Activated naive CD8-positive, alpha-beta T cell treated with anti-CD3 and anti-CD28 coated beads for 36 hours (primary cell): ENCODE data around the gene ARHGEF1. TPM values are rescaled to one million over a fixed set of nuclear protein-coding genes. Genes with fewer than 3 reads are reported as not detected.
A peak's percentile ranks its signal among the peaks of the same experiment; 100 is the strongest.

Experiments
- DNase-seq: peaks from one replicate; pipeline ENCODE4 v3.0.0; 2021
- H3K27ac Mint-ChIP-seq: one replicate; pipeline ENCODE4 v1.8.0; 2022; ENCODE audit warnings: mild to moderate bottlenecking, moderate library complexity, mixed read lengths
- H3K27me3 Mint-ChIP-seq: one replicate; pipeline ENCODE4 v1.8.0; 2022; ENCODE audit warnings: mild to moderate bottlenecking, mixed read lengths
- H3K36me3 Mint-ChIP-seq: one replicate; pipeline ENCODE4 v1.8.0; 2021; ENCODE audit warnings: mild to moderate bottlenecking, mixed read lengths
- H3K4me1 Mint-ChIP-seq: one replicate; pipeline ENCODE4 v1.8.0; 2021; ENCODE audit warnings: mixed read lengths
- H3K4me3 Mint-ChIP-seq: one replicate; pipeline ENCODE4 v1.8.0; 2022; ENCODE audit warnings: mild to moderate bottlenecking, moderate library complexity, mixed read lengths
- H3K9me3 Mint-ChIP-seq: one replicate; pipeline ENCODE4 v1.8.0; 2022; ENCODE audit warnings: mixed read lengths
- total RNA-seq, 2 experiments: library from RNA; stranded (reverse); gene quantifications; one replicate each; pipeline ENCODE4 v1.2.3, GENCODE V29; 2021

Gene ARHGEF1
- total RNA-seq, 2 experiments from 2014 or later: 285 to 295 TPM

DNA sequence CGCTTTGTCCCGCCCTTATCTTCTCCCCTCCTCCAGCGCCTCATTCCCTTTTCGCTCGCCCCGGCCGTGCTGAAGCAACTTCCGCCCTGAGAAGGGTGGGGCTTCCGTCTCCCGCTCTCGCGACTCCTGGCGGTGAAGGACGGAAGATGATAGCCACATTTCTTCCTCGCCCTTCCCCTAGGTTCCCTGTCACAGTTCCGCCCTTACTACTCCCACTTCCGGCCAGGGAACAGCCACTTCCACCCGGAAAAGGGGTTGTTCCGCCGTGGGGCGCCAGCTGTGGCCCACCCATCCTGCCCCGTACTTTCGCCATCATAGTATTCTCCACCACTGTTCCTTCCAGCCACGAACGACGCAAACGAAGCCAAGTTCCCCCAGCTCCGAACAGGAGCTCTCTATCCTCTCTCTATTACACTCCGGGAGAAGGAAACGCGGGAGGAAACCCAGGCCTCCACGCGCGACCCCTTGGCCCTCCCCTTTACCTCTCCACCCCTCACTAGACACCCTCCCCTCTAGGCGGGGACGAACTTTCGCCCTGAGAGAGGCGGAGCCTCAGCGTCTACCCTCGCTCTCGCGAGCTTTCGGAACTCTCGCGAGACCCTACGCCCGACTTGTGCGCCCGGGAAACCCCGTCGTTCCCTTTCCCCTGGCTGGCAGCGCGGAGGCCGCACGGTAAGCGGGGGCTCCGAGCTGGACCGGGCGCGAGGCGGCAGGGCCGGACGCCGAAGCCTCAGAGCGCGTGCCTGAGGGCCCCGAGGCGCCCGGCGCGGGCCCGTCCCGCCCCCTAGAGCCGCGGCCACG is 23.2 kb upstream of the ARHGEF1 start, which contains the start of gene RPS19:
Gene RPS19 (plus strand): TSS at position 638 of the 801 bp plus-strand sequence. CDS start 520 bp downstream, outside the sequence.
- Mint-ChIP-seq H3K36me3 (peaks cover 44% of the 10 kb centered on the region), H3K4me1 (peaks cover 42% of the 10 kb centered on the region), H3K27me3 (no peaks in the 10 kb centered on the region), H3K9me3 (no peaks in the 10 kb centered on the region), H3K4me3 (peak within 1 kb of the TSS; percentile 92), H3K27ac (peak within 1 kb of the TSS; percentile 98)
- peak; percentile 98 for DNase-seq

DNA sequence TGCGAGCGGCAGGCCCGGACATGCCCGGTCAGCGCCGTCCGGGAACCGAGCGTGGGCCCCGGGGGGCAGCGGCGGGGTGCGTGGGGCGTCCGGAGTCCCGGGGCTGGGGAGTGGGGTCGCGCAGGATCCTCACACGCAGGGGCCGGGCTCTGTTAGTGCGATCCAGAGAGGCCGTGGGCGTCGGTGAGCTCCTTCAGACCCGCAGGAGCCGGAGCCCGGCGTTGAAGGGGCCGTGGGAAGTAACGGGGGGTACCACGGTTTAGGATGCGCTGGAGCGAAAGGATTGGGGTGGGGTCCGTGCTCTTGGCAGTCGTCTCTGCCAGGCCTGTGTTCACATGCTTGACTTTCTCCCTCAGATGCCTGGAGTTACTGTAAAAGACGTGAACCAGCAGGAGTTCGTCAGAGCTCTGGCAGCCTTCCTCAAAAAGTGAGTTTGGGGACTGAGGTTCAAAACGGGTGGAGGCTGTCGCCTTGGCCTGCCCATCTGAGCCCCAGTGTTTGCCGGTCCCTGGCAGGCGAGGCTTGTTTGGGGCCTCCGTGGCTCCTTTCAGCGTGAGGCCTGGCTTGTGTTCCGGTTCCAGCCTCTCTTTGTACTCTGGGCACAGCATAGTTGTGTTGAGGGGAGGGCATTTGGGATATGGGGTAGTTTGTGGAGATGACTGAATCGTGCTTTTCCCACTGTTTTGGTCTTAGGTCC is 22.4 kb upstream of the ARHGEF1 start:
- H3K36me3 Mint-ChIP-seq: peaks cover 48% of the 10 kb centered on the region
- H3K9me3 Mint-ChIP-seq: no peaks in the 10 kb centered on the region
- no peak for DNase-seq
- H3K27ac Mint-ChIP-seq: peak overlapping the region; percentile 96
- H3K4me3 Mint-ChIP-seq: peak overlapping the region; percentile 92
- peaks cover 48% of the 10 kb centered on the region for H3K4me1 Mint-ChIP-seq
- H3K27me3 Mint-ChIP-seq: no peaks in the 10 kb centered on the region

DNA sequence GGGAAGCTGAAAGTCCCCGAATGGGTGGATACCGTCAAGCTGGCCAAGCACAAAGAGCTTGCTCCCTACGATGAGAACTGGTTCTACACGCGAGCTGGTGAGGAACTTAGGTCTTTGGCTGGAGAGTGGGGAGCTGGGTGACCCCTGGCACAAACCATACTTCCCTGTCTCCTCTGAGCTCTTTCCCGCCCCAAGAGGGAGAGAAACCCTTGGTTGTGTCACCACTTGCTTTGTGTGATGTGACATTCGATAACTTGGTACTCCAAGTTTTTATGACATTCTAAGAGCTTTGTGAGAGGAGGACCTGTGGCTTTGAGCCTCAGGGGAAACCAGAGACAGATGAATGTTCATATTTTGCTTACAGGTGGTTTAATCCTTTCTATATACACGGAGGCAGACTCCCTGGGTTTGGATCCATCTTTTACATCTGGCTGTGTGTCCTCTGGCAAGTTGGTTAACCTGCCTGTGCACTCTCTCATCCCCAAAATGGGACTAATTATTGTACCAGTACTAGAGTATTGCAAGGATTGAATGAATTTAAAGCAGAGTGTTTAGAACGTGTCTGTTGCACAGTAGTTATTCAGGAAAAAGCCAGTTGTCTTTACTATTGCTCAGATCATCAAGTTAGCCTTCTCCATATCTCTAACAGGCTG is 21.7 kb upstream of the ARHGEF1 start:
- peak overlapping the region; percentile 92 for H3K4me3 Mint-ChIP-seq
- no peaks in the 10 kb centered on the region for H3K27me3 Mint-ChIP-seq
- peaks cover 52% of the 10 kb centered on the region for H3K36me3 Mint-ChIP-seq
- peaks cover 54% of the 10 kb centered on the region for H3K4me1 Mint-ChIP-seq
- H3K9me3 Mint-ChIP-seq: no peaks in the 10 kb centered on the region
- H3K27ac Mint-ChIP-seq: peak overlapping the region; percentile 96
- no peak for DNase-seq

DNA sequence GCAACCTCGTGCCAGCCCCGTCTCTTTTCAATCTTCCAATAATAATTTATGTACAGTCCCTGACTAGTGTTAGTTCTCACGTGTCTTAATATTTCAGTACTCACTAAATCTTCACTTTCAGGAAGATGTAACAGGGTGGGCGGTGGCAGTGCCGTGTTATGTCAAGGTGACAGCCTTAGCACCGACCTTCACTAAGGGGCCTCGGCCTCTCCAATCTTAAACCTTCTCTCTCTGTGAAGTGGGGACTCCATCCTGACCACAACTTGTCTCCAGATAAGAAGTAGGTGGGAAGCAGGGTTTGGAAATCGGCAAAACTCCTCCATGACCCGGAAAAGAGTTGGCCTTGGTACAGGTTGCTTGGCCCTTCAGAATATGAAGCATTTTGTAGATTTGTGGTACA is 21.1 kb upstream of the ARHGEF1 start:
- peak overlapping the region; percentile 96 for H3K27ac Mint-ChIP-seq
- H3K27me3 Mint-ChIP-seq: no peaks in the 10 kb centered on the region
- peaks cover 55% of the 10 kb centered on the region for H3K36me3 Mint-ChIP-seq
- DNase-seq: no peak
- H3K4me1 Mint-ChIP-seq: peaks cover 60% of the 10 kb centered on the region
- H3K4me3 Mint-ChIP-seq: peak overlapping the region; percentile 92
- no peaks in the 10 kb centered on the region for H3K9me3 Mint-ChIP-seq

DNA sequence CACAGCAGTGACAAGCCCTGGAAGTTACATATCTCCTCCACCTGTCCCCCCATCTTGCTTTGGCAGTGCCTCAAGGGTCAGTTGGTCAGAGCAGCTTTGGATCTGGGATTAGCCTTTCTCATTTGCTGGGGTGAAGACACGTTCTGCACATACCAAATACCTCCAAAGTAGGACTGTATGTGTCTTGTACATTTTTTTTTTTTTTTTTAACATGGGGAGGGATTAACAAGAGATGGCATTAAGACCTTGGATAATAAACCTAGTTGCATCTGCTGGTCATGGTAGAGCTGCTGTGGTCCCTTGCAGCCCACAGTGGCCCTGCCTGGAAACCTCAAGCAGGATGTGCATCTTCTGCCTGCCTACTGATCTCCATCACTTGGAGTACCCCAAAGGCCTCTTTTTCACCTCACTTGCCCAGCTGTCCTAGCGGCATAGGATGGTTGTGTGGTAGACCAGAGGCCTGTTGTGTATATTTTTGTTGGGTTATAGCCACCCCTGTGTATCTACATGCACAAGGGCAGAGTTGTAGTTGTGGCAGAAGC is 20.5 kb upstream of the ARHGEF1 start:
- H3K27ac Mint-ChIP-seq: peak overlapping the region; percentile 96
- no peaks in the 10 kb centered on the region for H3K27me3 Mint-ChIP-seq
- no peaks in the 10 kb centered on the region for H3K9me3 Mint-ChIP-seq
- peaks cover 55% of the 10 kb centered on the region for H3K36me3 Mint-ChIP-seq
- peaks cover 66% of the 10 kb centered on the region for H3K4me1 Mint-ChIP-seq
- DNase-seq: no peak
- peak overlapping the region; percentile 92 for H3K4me3 Mint-ChIP-seq

DNA sequence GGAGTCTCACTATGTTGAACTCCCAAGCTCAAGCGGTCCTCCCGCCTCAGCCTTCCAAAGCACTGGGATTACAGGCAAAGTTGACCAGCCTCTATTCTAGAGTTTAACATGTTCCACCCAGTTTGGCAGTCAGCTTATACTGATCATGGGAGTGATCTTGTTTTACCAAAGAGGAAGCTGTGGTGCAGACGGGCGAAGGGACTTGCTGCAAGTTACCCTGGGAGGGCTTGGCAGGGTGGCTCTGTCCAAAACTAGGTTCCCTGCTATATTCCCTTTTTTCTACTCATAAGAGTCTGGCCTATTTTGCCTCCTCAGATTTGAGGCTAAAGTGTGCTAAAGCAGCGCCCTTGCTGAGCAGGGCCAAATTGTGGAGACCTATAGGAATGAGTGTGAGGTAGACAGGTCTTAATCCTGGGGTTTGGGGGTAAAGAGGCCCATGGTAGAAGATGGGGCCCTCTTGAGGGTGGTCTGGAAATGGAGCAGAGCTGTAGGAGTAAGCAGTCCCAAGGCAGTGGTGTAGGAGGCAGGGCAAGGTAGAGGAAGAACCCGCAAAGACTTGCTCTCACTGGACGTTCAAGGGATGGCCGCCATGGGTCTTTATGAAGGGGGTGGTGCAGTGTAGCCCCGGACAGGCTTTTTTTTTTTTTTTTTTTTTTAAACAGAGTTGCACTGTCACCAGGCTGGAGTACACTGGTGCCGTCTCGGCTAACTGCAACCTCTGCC is 19.6 kb upstream of the ARHGEF1 start:
- no peaks in the 10 kb centered on the region for H3K9me3 Mint-ChIP-seq
- peaks cover 74% of the 10 kb centered on the region for H3K4me1 Mint-ChIP-seq
- no peaks in the 10 kb centered on the region for H3K27me3 Mint-ChIP-seq
- peak overlapping the region; percentile 96 for H3K27ac Mint-ChIP-seq
- no peak for DNase-seq
- H3K36me3 Mint-ChIP-seq: peaks cover 62% of the 10 kb centered on the region
- peak overlapping the region; percentile 92 for H3K4me3 Mint-ChIP-seq

DNA sequence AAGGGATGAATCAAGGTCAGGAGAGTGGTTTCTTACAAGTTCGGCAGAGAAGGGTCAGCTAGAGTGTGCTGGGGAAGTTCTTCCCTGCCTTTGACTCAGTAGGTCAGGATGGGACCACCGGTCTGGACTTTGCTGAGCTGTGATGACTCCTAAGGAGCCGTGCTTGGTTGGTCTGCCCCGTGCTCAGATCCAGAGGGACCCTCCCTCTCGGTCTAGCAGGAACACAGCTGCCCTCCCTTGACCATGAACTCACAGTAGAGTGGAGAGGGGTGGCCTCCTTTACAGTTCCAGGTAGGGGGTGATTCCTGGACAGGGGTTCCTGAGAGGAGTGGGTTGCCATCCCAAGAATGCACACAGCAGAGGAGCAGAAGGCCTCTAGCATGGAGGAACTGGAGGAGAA is 18.6 kb upstream of the ARHGEF1 start:
- no peaks in the 10 kb centered on the region for H3K9me3 Mint-ChIP-seq
- H3K27me3 Mint-ChIP-seq: no peaks in the 10 kb centered on the region
- no peak for DNase-seq
- H3K36me3 Mint-ChIP-seq: peaks cover 69% of the 10 kb centered on the region
- peak overlapping the region; percentile 84 for H3K27ac Mint-ChIP-seq
- H3K4me1 Mint-ChIP-seq: peaks cover 79% of the 10 kb centered on the region
- H3K4me3 Mint-ChIP-seq: peak overlapping the region; percentile 92

DNA sequence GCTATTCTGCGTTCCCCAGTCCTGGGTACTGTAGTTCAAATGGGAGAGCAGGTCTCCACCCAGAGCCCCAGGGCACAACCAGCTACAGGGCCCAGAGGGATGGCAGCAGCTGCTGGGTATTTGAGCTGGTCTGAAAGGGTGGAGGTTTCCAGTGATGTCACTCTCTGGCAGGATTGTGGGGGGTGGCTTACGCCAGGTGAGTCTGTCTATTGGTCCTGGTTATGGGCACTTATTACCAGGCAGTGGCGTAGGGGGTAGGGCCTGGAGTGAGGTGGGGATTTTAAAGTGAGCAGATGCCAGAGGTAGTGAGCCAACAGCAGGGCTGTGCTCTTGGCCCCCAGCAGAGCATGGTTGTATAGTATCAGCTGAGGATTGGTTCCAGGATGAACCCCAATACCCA is 16.7 kb upstream of the ARHGEF1 start:
- no peaks in the 10 kb centered on the region for H3K9me3 Mint-ChIP-seq
- H3K4me3 Mint-ChIP-seq: peak overlapping the region; percentile 59
- peak overlapping the region; percentile 84 for H3K27ac Mint-ChIP-seq
- H3K36me3 Mint-ChIP-seq: peaks cover 74% of the 10 kb centered on the region
- DNase-seq: no peak
- H3K4me1 Mint-ChIP-seq: peaks cover 93% of the 10 kb centered on the region
- H3K27me3 Mint-ChIP-seq: no peaks in the 10 kb centered on the region

DNA sequence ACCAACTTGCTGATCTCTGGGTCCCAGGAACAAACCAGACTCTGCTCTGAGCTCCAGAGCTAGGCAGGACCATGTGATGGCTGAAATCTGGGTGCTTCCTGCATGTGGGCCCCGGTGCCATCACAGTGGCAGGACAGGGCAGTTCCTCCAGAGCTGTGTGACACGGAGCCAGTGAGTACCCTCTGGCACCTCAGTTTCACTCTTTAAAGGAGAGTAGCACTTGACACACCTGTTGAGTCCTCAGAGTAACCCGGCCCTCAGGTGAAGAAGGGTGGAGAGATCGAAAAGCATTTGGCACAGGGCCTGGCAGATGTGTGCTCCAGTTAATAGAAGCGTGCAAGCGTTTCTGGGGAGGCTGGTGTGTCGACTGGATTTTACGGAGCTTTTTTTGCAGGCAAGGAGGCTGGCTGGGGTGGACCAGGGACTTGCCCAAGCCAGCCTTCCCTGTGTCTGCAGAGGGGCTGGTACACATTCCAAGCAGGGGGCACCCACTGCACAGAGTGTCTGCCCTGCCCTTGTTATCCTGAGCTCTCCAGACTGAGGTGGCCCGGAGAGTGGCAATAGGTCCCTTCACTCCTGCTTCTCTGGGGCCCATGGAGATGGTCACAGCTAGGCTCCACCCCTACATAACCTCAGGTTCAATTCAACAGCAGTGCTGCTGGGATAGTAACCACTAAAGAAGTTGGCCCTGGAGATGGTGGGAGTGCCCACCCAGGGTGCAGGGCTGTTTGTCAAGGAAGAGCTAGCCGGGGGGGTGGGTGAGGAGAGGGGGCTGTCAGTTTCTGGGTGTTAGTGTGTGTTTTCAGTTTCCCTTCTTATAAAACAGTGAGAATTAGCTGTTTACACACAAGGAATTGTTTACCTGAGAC is 14.6 kb upstream of the ARHGEF1 start:
- peaks cover 69% of the 10 kb centered on the region for H3K36me3 Mint-ChIP-seq

DNA sequence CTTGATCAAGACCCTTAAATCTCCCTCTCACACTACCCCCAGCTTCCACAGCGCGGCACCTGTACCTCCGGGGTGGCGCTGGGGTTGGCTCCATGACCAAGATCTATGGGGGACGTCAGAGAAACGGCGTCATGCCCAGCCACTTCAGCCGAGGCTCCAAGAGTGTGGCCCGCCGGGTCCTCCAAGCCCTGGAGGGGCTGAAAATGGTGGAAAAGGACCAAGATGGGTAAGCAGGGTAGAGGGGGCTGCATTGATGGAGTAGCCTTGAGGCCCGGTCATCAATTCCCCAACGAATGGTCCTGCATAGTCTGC is 14.0 kb upstream of the ARHGEF1 start:
- H3K36me3 Mint-ChIP-seq: peaks cover 65% of the 10 kb centered on the region
- H3K27ac Mint-ChIP-seq: peak overlapping the region; percentile 91
- DNase-seq: no peak
- H3K4me1 Mint-ChIP-seq: peaks cover 87% of the 10 kb centered on the region
- no peaks in the 10 kb centered on the region for H3K9me3 Mint-ChIP-seq
- H3K27me3 Mint-ChIP-seq: no peaks in the 10 kb centered on the region
- H3K4me3 Mint-ChIP-seq: peak overlapping the region; percentile 43

More for the DNA sequence above, 14.6 kb upstream of the ARHGEF1 start:
- DNase-seq: no peak
- H3K27me3 Mint-ChIP-seq: no peaks in the 10 kb centered on the region
- H3K4me1 Mint-ChIP-seq: peaks cover 90% of the 10 kb centered on the region
- no peaks in the 10 kb centered on the region for H3K9me3 Mint-ChIP-seq
- H3K4me3 Mint-ChIP-seq: peak overlapping the region; percentile 43
- H3K27ac Mint-ChIP-seq: peak overlapping the region; percentile 91

DNA sequence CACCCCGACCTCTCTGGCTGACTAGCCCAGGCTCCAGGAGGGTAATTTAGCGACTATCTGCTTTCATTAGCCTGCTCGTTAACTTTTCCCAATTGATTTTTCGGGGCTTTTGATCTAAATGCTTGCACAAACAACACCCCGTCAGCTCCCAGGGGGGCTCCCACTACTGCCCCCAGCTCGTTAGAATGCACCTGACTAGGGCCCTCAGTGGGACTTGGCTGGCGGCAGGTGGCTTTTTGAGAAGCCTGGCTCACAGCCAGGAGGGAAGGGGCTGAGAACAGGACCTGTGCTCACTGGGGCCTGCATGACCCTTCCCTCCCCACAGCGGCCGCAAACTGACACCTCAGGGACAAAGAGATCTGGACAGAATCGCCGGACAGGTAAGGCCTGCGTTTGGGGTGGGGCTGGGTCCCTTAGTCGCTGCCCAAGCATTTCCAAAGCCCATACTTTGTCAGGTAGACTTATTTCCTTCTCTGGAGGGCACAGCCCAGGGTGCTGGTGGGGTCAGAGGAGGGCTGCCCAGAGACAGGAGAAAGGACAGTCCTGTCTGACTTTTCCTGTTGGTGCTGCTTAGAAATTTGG is 13.5 kb upstream of the ARHGEF1 start:
- peak overlapping the region; percentile 91 for H3K27ac Mint-ChIP-seq
- DNase-seq: no peak
- H3K27me3 Mint-ChIP-seq: no peaks in the 10 kb centered on the region
- no peaks in the 10 kb centered on the region for H3K9me3 Mint-ChIP-seq
- H3K4me1 Mint-ChIP-seq: peaks cover 81% of the 10 kb centered on the region
- peaks cover 60% of the 10 kb centered on the region for H3K36me3 Mint-ChIP-seq
- H3K4me3 Mint-ChIP-seq: peak overlapping the region; percentile 37

DNA sequence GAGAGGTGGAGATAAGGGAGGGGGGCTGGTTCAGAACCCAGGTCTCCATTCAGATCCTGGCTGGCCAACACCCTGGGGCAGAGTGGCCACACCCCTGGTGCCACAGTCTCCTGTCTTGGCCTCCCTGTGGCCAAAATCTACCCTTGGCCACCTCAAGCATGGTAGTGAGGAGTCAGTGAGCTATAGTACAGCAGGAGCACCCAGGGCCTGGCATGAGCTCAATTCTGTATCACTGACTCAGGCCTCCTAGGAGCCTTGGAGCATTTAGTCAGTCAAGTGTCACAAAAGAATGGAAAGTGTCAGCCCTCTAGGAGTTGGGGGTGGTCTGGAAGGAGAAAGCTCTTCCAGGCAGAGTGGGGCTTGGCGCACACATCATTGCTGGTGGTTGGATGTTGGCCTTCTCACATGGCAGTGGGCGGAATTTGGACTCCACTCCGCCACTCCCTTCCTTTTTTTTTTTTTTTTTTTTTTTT is 12.5 kb upstream of the ARHGEF1 start:
- H3K4me1 Mint-ChIP-seq: peaks cover 77% of the 10 kb centered on the region
- no peaks in the 10 kb centered on the region for H3K9me3 Mint-ChIP-seq
- peaks cover 54% of the 10 kb centered on the region for H3K36me3 Mint-ChIP-seq
- peak overlapping the region; percentile 37 for H3K4me3 Mint-ChIP-seq
- H3K27me3 Mint-ChIP-seq: no peaks in the 10 kb centered on the region
- H3K27ac Mint-ChIP-seq: peak overlapping the region; percentile 91
- no peak for DNase-seq

DNA sequence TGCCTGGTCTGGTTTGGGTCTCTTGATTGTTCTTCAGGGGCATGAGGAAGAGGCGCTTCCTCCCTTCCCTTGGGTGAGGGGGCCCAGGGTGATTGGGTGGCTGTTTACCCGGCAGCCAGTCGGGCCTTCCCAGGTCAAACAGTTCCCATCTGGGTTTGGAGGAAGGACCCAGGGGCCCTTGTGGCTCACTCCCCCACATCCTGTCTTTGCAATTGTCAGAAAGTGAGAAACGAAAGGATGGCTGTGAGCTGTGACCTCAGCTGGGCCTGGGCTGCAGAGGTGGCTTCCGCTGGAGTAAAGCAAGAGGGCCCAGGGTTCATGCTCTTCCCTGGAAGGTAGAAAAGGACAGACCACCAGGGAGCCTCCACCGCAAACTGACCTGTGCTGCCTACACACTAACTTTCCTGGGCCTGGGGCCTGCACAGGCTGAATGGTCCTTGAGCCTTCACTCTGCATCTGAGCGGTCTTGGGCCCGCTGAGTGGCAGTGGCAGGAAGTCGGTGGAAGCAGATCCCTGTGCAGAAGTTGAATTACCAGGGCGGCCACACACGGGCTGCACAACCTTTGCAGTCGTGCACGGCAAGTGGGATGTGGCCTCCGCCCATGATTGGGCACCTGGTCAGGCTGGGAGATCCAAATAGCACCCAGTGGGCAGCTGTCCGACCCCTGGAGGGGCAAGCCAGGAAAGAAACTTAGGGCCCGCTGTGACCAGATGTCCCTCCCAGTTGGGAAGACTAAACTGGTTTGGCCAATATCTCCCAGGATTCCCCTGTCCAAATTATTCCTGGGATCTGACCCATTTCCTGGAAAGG is 11.2 kb upstream of the ARHGEF1 start:
- Mint-ChIP-seq H3K4me3 (peak overlapping the region; percentile 66), H3K36me3 (peaks cover 45% of the 10 kb centered on the region), H3K27ac (peak overlapping the region; percentile 93), H3K9me3 (no peaks in the 10 kb centered on the region), H3K27me3 (no peaks in the 10 kb centered on the region), H3K4me1 (peaks cover 76% of the 10 kb centered on the region)
- DNase-seq: peak; percentile 80
